Liver (tissue), 3 donors: Measurements from ENCODE around the gene NUDC.
A peak's percentile ranks its signal among the peaks of the same experiment; 100 is the strongest.

Experiments
- GABPA ChIP-seq, 2 donors: IDR thresholded peaks in 1 of 2; conservative IDR thresholded peaks in 1 of 2; 2 replicates each; pipeline ENCODE4 v1.6.1; 2016; ENCODE audit warnings: antibody characterized with exemption in 2 of 2, mild to moderate bottlenecking in 1 of 2, moderate library complexity in 1 of 2
- TAF1 ChIP-seq: conservative IDR thresholded peaks from 2 replicates; pipeline ENCODE4 v1.6.1; 2016; ENCODE audit warnings: antibody characterized with exemption, mild to moderate bottlenecking
- YY1 ChIP-seq: IDR thresholded peaks from 2 replicates; pipeline ENCODE4 v1.6.1; 2016; ENCODE audit warnings: antibody characterized with exemption, mild to moderate bottlenecking
- TF ChIP-seq, protein P1 (sequence below): fragments of 150-350 bp; IDR thresholded peaks from 2 replicates; pipeline ENCODE4 v1.5.1; 2017; ENCODE audit warnings: improper control_type of control experiment, low read depth, low read length; ENCODE audit not compliant: missing input control
- TF ChIP-seq, protein P2 (sequence below): IDR thresholded peaks from 2 replicates; pipeline ENCODE4 v1.6.1; 2016; ENCODE audit warnings: antibody characterized with exemption
- TF ChIP-seq, protein P3 (sequence below): IDR thresholded peaks from 2 replicates; pipeline ENCODE4 v1.6.1; 2016; ENCODE audit warnings: antibody characterized with exemption
- donor health status: healthy.
- donor health status: healthy.

DNA sequence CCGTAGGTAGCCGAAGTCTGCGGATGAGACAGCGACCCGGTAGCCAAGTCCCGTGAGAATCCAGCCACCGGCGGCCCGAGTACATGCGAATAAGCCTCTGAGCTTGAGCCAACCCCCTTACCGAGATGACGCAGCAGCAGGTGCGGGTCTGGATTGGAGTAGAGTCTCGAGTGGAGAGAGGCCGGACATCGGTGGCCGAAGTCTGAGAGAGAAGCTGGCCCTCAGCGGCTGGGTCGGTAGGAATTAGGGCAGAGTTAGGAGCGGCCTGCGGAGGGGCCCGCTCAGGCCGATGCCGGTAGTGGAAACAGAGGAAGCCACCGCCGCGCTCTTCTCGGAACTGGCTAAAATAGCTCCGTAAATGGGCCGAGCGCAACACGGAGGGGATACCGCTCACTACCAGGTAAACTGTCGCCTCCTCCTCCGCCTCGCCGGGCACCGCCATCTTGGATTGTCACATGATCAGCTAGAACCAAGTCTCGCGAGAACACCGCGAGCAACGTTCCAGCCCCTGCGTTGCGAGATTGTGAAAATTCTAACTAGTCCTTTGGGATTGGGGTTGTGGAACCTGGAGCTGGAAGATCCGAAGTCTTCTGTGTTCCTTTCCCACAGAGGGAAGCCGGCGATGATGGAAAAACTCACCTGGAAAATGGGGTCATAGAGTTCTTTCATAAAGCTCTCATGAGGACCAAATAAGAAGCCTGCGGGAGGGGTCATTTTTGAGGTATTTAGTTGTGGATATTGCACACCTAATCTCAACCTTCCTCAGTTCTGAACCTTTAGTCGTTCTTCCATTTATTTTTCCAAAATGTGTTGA is 21.3 kb upstream of the NUDC start, which contains the start of gene GPATCH3:
- TF ChIP-seq, protein P1, sequence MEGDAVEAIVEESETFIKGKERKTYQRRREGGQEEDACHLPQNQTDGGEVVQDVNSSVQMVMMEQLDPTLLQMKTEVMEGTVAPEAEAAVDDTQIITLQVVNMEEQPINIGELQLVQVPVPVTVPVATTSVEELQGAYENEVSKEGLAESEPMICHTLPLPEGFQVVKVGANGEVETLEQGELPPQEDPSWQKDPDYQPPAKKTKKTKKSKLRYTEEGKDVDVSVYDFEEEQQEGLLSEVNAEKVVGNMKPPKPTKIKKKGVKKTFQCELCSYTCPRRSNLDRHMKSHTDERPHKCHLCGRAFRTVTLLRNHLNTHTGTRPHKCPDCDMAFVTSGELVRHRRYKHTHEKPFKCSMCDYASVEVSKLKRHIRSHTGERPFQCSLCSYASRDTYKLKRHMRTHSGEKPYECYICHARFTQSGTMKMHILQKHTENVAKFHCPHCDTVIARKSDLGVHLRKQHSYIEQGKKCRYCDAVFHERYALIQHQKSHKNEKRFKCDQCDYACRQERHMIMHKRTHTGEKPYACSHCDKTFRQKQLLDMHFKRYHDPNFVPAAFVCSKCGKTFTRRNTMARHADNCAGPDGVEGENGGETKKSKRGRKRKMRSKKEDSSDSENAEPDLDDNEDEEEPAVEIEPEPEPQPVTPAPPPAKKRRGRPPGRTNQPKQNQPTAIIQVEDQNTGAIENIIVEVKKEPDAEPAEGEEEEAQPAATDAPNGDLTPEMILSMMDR: no peak
- TF ChIP-seq GABPA (IDR thresholded peaks at IDR 0.05 in 1 of 2, conservative IDR thresholded peaks at IDR 0.05 in 1 of 2) (peak in 1 of 2 donors; percentile 80), TAF1 (peak; percentile 80), YY1 (peak; percentile 100)
- TF ChIP-seq, protein P2, sequence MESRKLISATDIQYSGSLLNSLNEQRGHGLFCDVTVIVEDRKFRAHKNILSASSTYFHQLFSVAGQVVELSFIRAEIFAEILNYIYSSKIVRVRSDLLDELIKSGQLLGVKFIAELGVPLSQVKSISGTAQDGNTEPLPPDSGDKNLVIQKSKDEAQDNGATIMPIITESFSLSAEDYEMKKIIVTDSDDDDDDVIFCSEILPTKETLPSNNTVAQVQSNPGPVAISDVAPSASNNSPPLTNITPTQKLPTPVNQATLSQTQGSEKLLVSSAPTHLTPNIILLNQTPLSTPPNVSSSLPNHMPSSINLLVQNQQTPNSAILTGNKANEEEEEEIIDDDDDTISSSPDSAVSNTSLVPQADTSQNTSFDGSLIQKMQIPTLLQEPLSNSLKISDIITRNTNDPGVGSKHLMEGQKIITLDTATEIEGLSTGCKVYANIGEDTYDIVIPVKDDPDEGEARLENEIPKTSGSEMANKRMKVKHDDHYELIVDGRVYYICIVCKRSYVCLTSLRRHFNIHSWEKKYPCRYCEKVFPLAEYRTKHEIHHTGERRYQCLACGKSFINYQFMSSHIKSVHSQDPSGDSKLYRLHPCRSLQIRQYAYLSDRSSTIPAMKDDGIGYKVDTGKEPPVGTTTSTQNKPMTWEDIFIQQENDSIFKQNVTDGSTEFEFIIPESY: peak; percentile 100
- TF ChIP-seq, protein P3, sequence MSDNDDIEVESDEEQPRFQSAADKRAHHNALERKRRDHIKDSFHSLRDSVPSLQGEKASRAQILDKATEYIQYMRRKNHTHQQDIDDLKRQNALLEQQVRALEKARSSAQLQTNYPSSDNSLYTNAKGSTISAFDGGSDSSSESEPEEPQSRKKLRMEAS: peak; percentile 37
